ENCODE results near the gene IQCK.

IQCK gene

DNA sequence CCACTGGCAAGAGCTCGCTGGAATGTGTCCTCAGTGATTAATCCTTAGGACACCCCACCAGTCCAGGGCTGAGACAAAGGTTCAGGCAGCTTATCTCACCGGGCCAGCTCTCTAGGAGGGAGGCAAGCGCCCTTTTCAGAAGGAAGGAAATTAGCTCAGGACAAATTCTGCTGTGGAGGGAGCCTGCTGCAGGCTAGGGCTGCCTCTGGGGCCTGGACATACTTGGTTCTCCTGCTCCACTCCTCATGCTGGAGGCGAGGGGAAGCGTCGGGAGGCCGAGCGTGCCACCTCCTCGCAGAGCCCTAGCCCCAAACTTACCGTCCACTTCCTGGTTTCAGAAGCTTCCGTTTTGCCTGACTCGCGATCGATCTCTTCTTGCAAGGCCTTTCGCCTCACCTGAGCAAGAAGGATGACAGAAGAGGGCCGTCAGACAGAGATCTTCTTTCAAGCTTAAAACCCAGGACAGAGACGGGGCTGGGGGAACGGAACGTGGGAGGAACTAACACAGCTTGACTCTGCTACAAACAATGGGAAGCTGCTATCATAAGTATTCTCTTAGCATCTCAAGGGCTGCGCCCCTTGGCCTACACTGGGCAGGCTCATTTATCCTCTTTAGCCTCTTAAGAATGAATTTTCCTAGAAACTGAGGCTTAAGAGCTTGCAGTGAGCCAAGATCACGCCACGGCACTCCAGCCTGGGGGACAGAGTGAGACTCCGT lies 7.7 kb upstream of the IQCK start:
- TF ChIP-seq, protein P1, sequence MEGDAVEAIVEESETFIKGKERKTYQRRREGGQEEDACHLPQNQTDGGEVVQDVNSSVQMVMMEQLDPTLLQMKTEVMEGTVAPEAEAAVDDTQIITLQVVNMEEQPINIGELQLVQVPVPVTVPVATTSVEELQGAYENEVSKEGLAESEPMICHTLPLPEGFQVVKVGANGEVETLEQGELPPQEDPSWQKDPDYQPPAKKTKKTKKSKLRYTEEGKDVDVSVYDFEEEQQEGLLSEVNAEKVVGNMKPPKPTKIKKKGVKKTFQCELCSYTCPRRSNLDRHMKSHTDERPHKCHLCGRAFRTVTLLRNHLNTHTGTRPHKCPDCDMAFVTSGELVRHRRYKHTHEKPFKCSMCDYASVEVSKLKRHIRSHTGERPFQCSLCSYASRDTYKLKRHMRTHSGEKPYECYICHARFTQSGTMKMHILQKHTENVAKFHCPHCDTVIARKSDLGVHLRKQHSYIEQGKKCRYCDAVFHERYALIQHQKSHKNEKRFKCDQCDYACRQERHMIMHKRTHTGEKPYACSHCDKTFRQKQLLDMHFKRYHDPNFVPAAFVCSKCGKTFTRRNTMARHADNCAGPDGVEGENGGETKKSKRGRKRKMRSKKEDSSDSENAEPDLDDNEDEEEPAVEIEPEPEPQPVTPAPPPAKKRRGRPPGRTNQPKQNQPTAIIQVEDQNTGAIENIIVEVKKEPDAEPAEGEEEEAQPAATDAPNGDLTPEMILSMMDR (IDR thresholded peaks at IDR 0.05) = no peak
- Histone ChIP-seq H3K4me1 (ENCODE audit: control insufficient read depth in 1 of 2, insufficient read depth in 1 of 2, low read depth in 1 of 2, low read length in 1 of 2) (no peaks in the 10 kb centered on the region), H3K27me3 (no peaks in the 10 kb centered on the region), H3K9me3 (no peaks in the 10 kb centered on the region), H3K27ac (no peak overlapping the region), H3K36me3 (peaks cover 10% of the 10 kb centered on the region), H3K4me3 (ENCODE audit: low read depth in 1 of 2, low read length in 1 of 2) (no peak overlapping the region)

DNA sequence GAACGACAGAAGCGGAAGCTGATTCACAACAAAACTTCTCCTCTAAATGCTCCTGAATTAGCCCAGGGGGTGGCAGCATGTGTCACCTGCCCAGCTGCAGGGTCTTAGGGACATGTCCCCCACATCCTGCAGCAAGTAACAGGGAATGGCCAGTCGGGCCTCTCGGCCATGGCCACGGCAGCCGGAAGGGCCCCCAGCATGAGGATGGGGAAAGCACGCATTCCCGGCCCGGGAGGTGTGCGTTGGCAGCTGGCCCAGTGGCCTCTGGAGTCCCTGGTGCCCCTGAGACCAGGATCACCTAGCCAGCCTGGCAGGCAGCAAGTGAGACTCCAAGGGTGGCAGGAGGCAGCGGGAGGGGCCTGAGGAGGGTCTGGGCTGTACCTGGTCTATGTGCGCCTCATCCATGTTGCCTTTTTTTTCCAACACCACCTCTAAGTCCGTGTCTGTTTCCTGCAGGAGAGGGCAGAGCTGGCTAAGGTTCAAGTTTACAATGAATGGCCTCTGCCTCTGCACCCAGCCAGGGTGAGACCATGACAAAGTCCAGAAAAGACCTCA lies 7.0 kb upstream of the IQCK start:
- H3K27me3 ChIP-seq = no peaks in the 10 kb centered on the region
- no peak overlapping the region for H3K27ac ChIP-seq
- no peaks in the 10 kb centered on the region for H3K4me1 ChIP-seq (ENCODE audit: control insufficient read depth in 1 of 2, insufficient read depth in 1 of 2, low read depth in 1 of 2, low read length in 1 of 2)
- TF ChIP-seq, protein P1 (IDR thresholded peaks at IDR 0.05) = no peak
- no peaks in the 10 kb centered on the region for H3K9me3 ChIP-seq
- peaks cover 5% of the 10 kb centered on the region for H3K36me3 ChIP-seq
- H3K4me3 ChIP-seq (ENCODE audit: low read depth in 1 of 2, low read length in 1 of 2) = no peak overlapping the region

DNA sequence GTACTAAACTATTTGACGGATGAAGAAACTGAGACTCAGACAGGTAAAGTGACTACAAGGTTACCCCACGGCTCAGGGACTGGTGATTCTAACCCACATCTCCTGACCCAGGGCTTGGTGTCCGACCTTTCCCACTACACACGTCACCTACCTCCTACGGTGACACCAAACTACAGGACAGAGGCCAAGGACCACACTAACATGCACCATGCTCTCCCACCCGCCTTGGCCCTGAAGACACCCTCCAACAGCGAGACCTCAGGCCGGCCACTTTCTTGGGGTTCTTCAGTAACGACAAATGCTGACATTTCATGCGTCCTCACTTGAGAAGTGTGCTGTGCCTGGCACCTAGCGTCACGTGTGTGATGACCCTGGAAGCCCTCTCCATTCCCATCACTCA lies 6.4 kb upstream of the IQCK start:
- no peaks in the 10 kb centered on the region for H3K9me3 ChIP-seq
- H3K4me1 ChIP-seq (ENCODE audit: control insufficient read depth in 1 of 2, insufficient read depth in 1 of 2, low read depth in 1 of 2, low read length in 1 of 2) = no peaks in the 10 kb centered on the region
- H3K27ac ChIP-seq = no peak overlapping the region
- no peaks in the 10 kb centered on the region for H3K27me3 ChIP-seq
- TF ChIP-seq, protein P1 (IDR thresholded peaks at IDR 0.05) = no peak
- H3K36me3 ChIP-seq = peaks cover 5% of the 10 kb centered on the region
- no peak overlapping the region for H3K4me3 ChIP-seq (ENCODE audit: low read depth in 1 of 2, low read length in 1 of 2)

DNA sequence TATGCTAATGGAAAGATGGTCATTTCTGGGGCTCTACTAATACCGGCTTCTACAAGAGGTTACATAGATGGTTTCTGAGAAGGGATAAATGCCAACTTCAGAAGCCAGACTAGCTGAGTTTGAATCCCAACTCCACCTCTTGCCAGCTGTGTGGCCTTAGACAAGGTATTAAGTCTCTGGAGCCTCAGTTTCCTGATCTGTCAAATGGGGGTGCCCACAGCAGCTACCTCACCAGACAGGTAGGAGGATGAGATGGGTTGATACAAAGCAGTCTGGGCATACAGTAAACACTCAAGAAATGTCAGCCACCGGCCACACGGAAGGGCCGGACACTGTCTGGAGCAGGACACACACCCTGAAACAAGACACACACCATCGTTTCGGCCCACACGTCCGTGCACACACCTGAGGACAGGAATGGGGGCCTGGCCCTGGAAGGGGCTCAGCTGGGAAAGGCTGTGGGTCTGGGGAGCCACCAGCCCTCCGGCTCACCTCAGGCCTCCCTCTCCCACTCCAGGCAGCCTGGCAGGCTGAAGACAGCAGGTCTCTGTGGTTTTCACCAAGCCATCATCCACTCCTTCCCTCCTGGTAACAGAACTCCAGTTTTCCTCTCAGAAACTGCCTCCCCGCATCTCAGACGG lies 5.5 kb upstream of the IQCK start:
- Histone ChIP-seq H3K27ac (no peak overlapping the region), H3K4me1 (ENCODE audit: control insufficient read depth in 1 of 2, insufficient read depth in 1 of 2, low read depth in 1 of 2, low read length in 1 of 2) (peaks cover 3 to 5% of the 10 kb centered on the region in 2 experiments), H3K36me3 (peaks cover 5% of the 10 kb centered on the region), H3K27me3 (no peaks in the 10 kb centered on the region), H3K4me3 (ENCODE audit: low read depth in 1 of 2, low read length in 1 of 2) (no peak overlapping the region), H3K9me3 (no peaks in the 10 kb centered on the region)
- TF ChIP-seq, protein P1 (IDR thresholded peaks at IDR 0.05) = no peak

DNA sequence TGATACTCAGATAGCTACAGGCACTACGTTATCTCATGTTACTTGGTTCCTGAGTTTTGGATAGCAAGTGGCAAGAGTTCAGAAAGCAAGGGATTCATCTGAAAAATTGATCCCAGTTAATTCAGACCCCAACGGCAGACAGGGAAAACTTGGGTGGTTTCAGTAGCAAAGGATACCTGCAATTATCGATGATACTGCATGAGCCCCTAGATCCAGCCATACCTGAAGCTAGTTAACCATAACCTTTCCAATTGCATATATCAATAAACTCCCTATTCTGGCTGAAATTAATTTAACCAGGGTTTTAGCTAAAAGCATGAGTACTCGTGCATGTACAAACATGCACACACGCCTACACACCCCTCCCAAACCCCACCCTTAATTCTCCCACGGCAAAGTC lies 4.4 kb upstream of the IQCK start:
- TF ChIP-seq, protein P1 (IDR thresholded peaks at IDR 0.05) = no peak
- H3K27me3 ChIP-seq = no peaks in the 10 kb centered on the region
- no peak overlapping the region for H3K4me3 ChIP-seq (ENCODE audit: low read depth in 1 of 2, low read length in 1 of 2)
- H3K9me3 ChIP-seq = no peaks in the 10 kb centered on the region
- H3K36me3 ChIP-seq = peaks cover 5% of the 10 kb centered on the region
- H3K27ac ChIP-seq = no peak overlapping the region
- peaks cover 8 to 15% of the 10 kb centered on the region in 2 experiments for H3K4me1 ChIP-seq (ENCODE audit: control insufficient read depth in 1 of 2, insufficient read depth in 1 of 2, low read depth in 1 of 2, low read length in 1 of 2)

All from neutrophil (primary cell).